ENCODE measurements around the gene ALAD. TPM values are rescaled to one million over a fixed set of nuclear protein-coding genes. Genes with fewer than 3 reads are reported as not detected.

The ALAD gene
- total and polyA plus RNA-seq, 9 of the 15 experiments (the other 6 are each of a cell fraction or from before 2014, with no cell fraction given) = 1.3 to 12.7 (median 6.8) TPM

DNA sequence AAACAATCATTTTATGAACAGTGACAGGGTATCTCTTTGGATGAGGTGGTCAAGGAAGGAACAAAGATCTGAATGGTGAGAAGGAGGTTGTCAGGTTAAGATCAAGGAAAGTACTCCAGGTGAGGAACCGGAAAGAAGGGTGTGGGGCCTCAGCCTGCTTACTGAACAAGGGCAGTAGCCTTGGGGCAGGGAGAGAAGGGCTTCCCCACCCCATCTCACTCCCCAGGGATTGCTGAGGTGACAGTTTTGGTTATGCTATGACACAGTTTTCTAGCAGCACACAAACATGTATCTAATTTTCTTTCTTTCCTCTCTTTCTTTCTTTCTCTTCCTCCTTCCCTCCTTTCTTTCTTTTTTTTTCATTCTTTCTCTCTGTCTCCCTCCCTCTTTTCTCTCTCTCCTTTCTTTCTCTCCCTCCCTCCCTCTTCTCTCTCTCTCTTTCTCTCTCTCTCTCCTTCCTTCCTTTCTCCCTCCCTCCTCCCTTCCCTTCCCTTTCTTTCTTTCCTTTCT, 20.2 kb downstream of the ALAD start:
- H3K4me3 ChIP-seq = no peak overlapping the region
- TF ChIP-seq LEF1 (IDR thresholded peaks at IDR 0.05) (no peak), ZBTB34 (CRISPR knock-in tag; IDR thresholded peaks at IDR 0.05) (no peak), SRSF9 (IDR thresholded peaks at IDR 0.05; ENCODE audit: borderline replicate concordance, low read depth, low read length) (no peak), ATF7 (IDR thresholded peaks at IDR 0.05) (no peak), ZBTB49 (CRISPR knock-in tag; IDR thresholded peaks at IDR 0.05; ENCODE audit: borderline replicate concordance) (no peak), XRCC4 (IDR thresholded peaks at IDR 0.05; ENCODE audit: extremely low read depth, insufficient read depth, insufficient read length) (no peak), PML (IDR thresholded peaks at IDR 0.05; ENCODE audit: low read length) (no peak), ILF3 (IDR thresholded peaks at IDR 0.05; ENCODE audit: borderline replicate concordance) (no peak), EHMT2 (IDR thresholded peaks at IDR 0.05) (0 out of 2 replicates have a peak, but pooled peaks have one; percentile 16), BRF1 (IDR thresholded peaks at IDR 0.05; ENCODE audit: borderline replicate concordance, extremely low read depth, insufficient read length) (no peak), ZNF431 (CRISPR knock-in tag; IDR thresholded peaks at IDR 0.05) (no peak), ZEB2 (IDR thresholded peaks at IDR 0.05) (no peak), ZNF316 (IDR thresholded peaks at IDR 0.05) (peak; percentile 98), DPF2 (IDR thresholded peaks at IDR 0.05) (0 out of 2 replicates have a peak, but pooled peaks have one; percentile 28), LARP7 (IDR thresholded peaks at IDR 0.05) (no peak), SUPT5H (IDR thresholded peaks at IDR 0.05) (no peak), ZNF444 (CRISPR knock-in tag; IDR thresholded peaks at IDR 0.05) (no peak)
- TF ChIP-seq, protein P1, sequence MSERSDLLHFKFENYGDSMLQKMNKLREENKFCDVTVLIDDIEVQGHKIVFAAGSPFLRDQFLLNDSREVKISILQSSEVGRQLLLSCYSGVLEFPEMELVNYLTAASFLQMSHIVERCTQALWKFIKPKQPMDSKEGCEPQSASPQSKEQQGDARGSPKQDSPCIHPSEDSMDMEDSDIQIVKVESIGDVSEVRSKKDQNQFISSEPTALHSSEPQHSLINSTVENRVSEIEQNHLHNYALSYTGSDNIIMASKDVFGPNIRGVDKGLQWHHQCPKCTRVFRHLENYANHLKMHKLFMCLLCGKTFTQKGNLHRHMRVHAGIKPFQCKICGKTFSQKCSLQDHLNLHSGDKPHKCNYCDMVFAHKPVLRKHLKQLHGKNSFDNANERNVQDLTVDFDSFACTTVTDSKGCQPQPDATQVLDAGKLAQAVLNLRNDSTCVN (CRISPR knock-in tag; IDR thresholded peaks at IDR 0.05) = peak; percentile 54; the same call in 1 of the 2 replicates
- TF ChIP-seq, protein P2, sequence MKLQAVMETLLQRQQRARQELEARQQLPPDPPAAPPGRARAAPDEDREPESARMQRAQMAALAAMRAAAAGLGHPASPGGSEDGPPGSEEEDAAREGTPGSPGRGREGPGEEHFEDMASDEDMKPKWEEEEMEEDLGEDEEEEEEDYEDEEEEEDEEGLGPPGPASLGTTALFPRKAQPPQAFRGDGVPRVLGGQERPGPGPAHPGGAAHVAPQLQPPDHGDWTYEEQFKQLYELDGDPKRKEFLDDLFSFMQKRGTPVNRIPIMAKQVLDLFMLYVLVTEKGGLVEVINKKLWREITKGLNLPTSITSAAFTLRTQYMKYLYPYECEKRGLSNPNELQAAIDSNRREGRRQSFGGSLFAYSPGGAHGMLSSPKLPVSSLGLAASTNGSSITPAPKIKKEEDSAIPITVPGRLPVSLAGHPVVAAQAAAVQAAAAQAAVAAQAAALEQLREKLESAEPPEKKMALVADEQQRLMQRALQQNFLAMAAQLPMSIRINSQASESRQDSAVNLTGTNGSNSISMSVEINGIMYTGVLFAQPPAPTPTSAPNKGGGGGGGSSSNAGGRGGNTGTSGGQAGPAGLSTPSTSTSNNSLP (IDR thresholded peaks at IDR 0.05; ENCODE audit: borderline replicate concordance, low read depth, low read length) = no peak

More for the DNA sequence above, 20.2 kb downstream of the ALAD start:
- Histone ChIP-seq H3K27me3 (ENCODE audit: control insufficient read depth in 2 of 2, insufficient read depth in 2 of 2, low read length in 2 of 2) (no peaks in the 10 kb centered on the region), H3K79me2 (ENCODE audit: control insufficient read depth, insufficient read depth, low read length) (peaks cover 2% of the 10 kb centered on the region; the same call in 2 of the 3 replicates), H3K36me3 (ENCODE audit: control insufficient read depth, insufficient read depth, low read length) (no peaks in the 10 kb centered on the region), H3K9me3 (replicated peaks; ENCODE audit: control insufficient read depth, insufficient read depth, low read depth, low read length) (no peaks in the 10 kb centered on the region), H3K9me1 (ENCODE audit: control insufficient read depth, insufficient read depth, low read length) (peaks cover 3% of the 10 kb centered on the region), H2AFZ (ENCODE audit: low read depth, low read length) (peak overlapping the region; percentile 74), H3K27ac (ENCODE audit: extremely low read depth, low read depth, low read length) (no peak overlapping the region), H3K9ac (ENCODE audit: insufficient read depth in 1 of 2, low read depth in 2 of 2, low read length in 2 of 2) (no peak overlapping the region), H4K20me1 (replicated peaks; ENCODE audit: control insufficient read depth, insufficient read depth, low read length) (no peaks in the 10 kb centered on the region), H3K4me1 (replicated peaks in 1 of 2; ENCODE audit: control insufficient read depth in 2 of 2, insufficient read depth in 2 of 2, low read length in 2 of 2) (peaks cover 19% of the 10 kb centered on the region in 2 experiments; a peak in 4 of 5 replicates), H3K4me2 (ENCODE audit: insufficient read depth, low read length) (no peak overlapping the region)
- no peak for FAIRE-seq
- no peak for DNase-seq (ENCODE audit: extremely low read depth in 1 of 4, low spot score in 3 of 4)
- no TSS peak for BruUV-seq (replicated peaks)
- ATAC-seq = no peak
- intact Hi-C loops (cut with micrococcal nuclease) (no loop called here), in situ Hi-C loops (cut with MboI) (no loop called here)
- ChIA-PET POLR2A (no interaction called here), CTCF (ENCODE audit: low intra/inter-chr PET ratio) (no interaction called here)
- WGBS (ENCODE audit: insufficient coverage, low coverage, missing lambda C conversion rate) = 60% methylated on average over 1 of the region's 1 CpG
